DND-41 (cell line): Measurements from ENCODE around the gene PYGM.

Experiments used
- ATAC-seq: fragments of 200-7000 bp; cut with Tn5 transposase; 3 replicates; pipeline ENCODE4 v1.9.1; 2021; ENCODE audit warnings: low read depth; ENCODE audit not compliant: insufficient read depth
- DNase-seq: peaks from one replicate; pipeline ENCODE4 v3.0.0-alpha.2; 2020
- H2AFZ ChIP-seq: 2 replicates; pipeline ENCODE4 v1.6.0; 2012; ENCODE audit warnings: low read depth, low read length
- H3K27ac ChIP-seq: 2 replicates; pipeline ENCODE4 v1.5.1; 2012; ENCODE audit warnings: low read length, inconsistent platforms
- H3K27me3 ChIP-seq: fragments of 200-600 bp; sonication (generic); 2 replicates; pipeline ENCODE4 v1.6.0; 2012; ENCODE audit warnings: low read length, mild to moderate bottlenecking, inconsistent platforms; ENCODE audit not compliant: insufficient read depth, poor library complexity
- H3K36me3 ChIP-seq: 2 replicates; pipeline ENCODE4 v1.5.1; 2012; ENCODE audit warnings: low read length, inconsistent platforms; ENCODE audit not compliant: insufficient read depth
- H3K4me1 ChIP-seq: 2 replicates; pipeline ENCODE4 v1.5.1; 2012; ENCODE audit warnings: mild to moderate bottlenecking, low read length; ENCODE audit not compliant: insufficient read depth
- H3K4me2 ChIP-seq: 2 replicates; pipeline ENCODE4 v1.6.0; 2012; ENCODE audit warnings: mild to moderate bottlenecking, moderate library complexity, low read length, inconsistent platforms; ENCODE audit not compliant: insufficient read depth
- H3K4me3 ChIP-seq, 2 experiments: fragments of 200-600 bp in 1 of 2; shearing (Covaris generic) in 1 of 2; 2 replicates each; pipeline ENCODE4 v1.5.1; 2012 to 2016; ENCODE audit warnings: inconsistent platforms in 2 of 2, low read length in 2 of 2, mild to moderate bottlenecking in 2 of 2, low read depth in 1 of 2, moderate library complexity in 1 of 2
- H3K79me2 ChIP-seq: 2 replicates; pipeline ENCODE4 v1.6.0; 2012; ENCODE audit warnings: low read length, inconsistent platforms; ENCODE audit not compliant: insufficient read depth
- H3K9ac ChIP-seq: 2 replicates; pipeline ENCODE4 v1.6.0; 2012; ENCODE audit warnings: low read depth, mild to moderate bottlenecking, inconsistent platforms, low read length, moderate library complexity
- H3K9me3 ChIP-seq: 2 replicates; pipeline ENCODE4 v1.5.1; 2012; ENCODE audit warnings: low read length, moderate library complexity, mild to moderate bottlenecking, inconsistent platforms; ENCODE audit not compliant: insufficient read depth, severe bottlenecking
- H4K20me1 ChIP-seq: 2 replicates; pipeline ENCODE4 v1.6.0; 2012; ENCODE audit warnings: low read length; ENCODE audit not compliant: insufficient read depth
- CTCF ChIP-seq: IDR thresholded peaks from 2 replicates; pipeline ENCODE4 v1.5.1; 2012; ENCODE audit warnings: borderline replicate concordance, low read length, moderate library complexity, mild to moderate bottlenecking; ENCODE audit not compliant: poor library complexity, severe bottlenecking; ENCODE audit errors: extremely low read depth
- EZH2 ChIP-seq: IDR thresholded peaks from 3 replicates; pipeline ENCODE4 v1.6.1; 2012; ENCODE audit warnings: borderline replicate concordance, low read depth, mild to moderate bottlenecking, moderate library complexity, low read length, inconsistent platforms; ENCODE audit not compliant: severe bottlenecking

PYGM gene

GRCh38 chr11:64801561-64802369, 42.0 kb upstream of the PYGM start:
- Histone ChIP-seq H2AFZ (0 out of 2 replicates have a peak overlapping the region, but pooled peaks have one; percentile 68), H3K27ac (0 out of 2 replicates have a peak overlapping the region, but pooled peaks have one; percentile 30), H4K20me1 (0 out of 2 replicates have a peak, but pooled peaks cover 4% of the 10 kb centered on the region), H3K4me1 (peaks cover 35% of the 10 kb centered on the region), H3K27me3 (no peaks in the 10 kb centered on the region), H3K9me3 (no peaks in the 10 kb centered on the region), H3K4me2 (peak overlapping the region; percentile 75), H3K36me3 (peaks cover 25% of the 10 kb centered on the region), H3K4me3 (peak overlapping the region in 1 of 2 experiments; percentile 62; a peak in 2 of 4 replicates), H3K9ac (peak overlapping the region; percentile 54), H3K79me2 (no peaks in the 10 kb centered on the region)
- no peak for ATAC-seq
- TF ChIP-seq CTCF (no peak), EZH2 (no peak)
- no peak for DNase-seq

- Histone ChIP-seq H3K27ac (no peak overlapping the region), H3K79me2 (no peaks in the 10 kb centered on the region), H3K4me2 (no peak overlapping the region), H3K4me3 (no peak overlapping the region), H3K4me1 (peaks cover 35% of the 10 kb centered on the region), H3K9me3 (no peaks in the 10 kb centered on the region), H2AFZ (no peak overlapping the region), H3K36me3 (peaks cover 25% of the 10 kb centered on the region), H4K20me1 (0 out of 2 replicates have a peak, but pooled peaks cover 3% of the 10 kb centered on the region), H3K9ac (no peak overlapping the region), H3K27me3 (no peaks in the 10 kb centered on the region)
- no peak for TF ChIP-seq CTCF
- no peak for TF ChIP-seq EZH2
- ATAC-seq (no peak), DNase-seq (no peak)
Observed at GRCh38 chr11:64801158-64801464, 41.3 kb upstream of the PYGM start.

GRCh38 chr11:64800303-64801157, 40.8 kb upstream of the PYGM start:
- ATAC-seq (no peak), DNase-seq (no peak)
- Histone ChIP-seq H3K36me3 (peaks cover 20% of the 10 kb centered on the region), H3K4me1 (peaks cover 35% of the 10 kb centered on the region), H3K4me2 (no peak overlapping the region), H3K9ac (no peak overlapping the region), H3K9me3 (no peaks in the 10 kb centered on the region), H2AFZ (no peak overlapping the region), H3K79me2 (no peaks in the 10 kb centered on the region), H3K4me3 (no peak overlapping the region), H3K27me3 (no peaks in the 10 kb centered on the region), H3K27ac (no peak overlapping the region), H4K20me1 (no peaks in the 10 kb centered on the region)
- TF ChIP-seq CTCF = no peak
- no peak for TF ChIP-seq EZH2
